Mesothelial cell of epicardium (in vitro differentiated cells): ENCODE data around the gene PLEKHH3. TPM values are rescaled to one million over a fixed set of nuclear protein-coding genes. Genes with fewer than 3 reads are reported as not detected.
"Not testable (repeated sequence)": the region's sequence is repeated elsewhere in the genome, so short reads cannot be mapped to it uniquely, and the experiment has no call there.

Experiments
- DNase-seq, 2 experiments: peaks; one replicate each; pipeline ENCODE4 v3.0.0; 2021; ENCODE audit warnings: low spot score in 2 of 2; ENCODE audit not compliant: unreplicated experiment in 2 of 2
- H3K27ac Mint-ChIP-seq: 2 replicates; pipeline ENCODE4 v1.8.0; 2021; ENCODE audit warnings: mixed read lengths
- H3K27me3 Mint-ChIP-seq: 2 replicates; pipeline ENCODE4 v1.8.0; 2021; ENCODE audit warnings: low read depth, mixed read lengths
- H3K36me3 Mint-ChIP-seq: 2 replicates; pipeline ENCODE4 v1.8.0; 2021; ENCODE audit warnings: mixed read lengths
- H3K4me1 Mint-ChIP-seq: 2 replicates; pipeline ENCODE4 v1.8.0; 2021; ENCODE audit warnings: mixed read lengths
- H3K4me3 Mint-ChIP-seq: 2 replicates; pipeline ENCODE4 v1.8.0; 2021; ENCODE audit warnings: mild to moderate bottlenecking, moderate library complexity, mixed read lengths
- H3K9me3 Mint-ChIP-seq: 2 replicates; pipeline ENCODE4 v1.8.0; 2021; ENCODE audit warnings: mixed read lengths
- total RNA-seq: library from RNA; stranded (reverse); gene quantifications from 3 replicates; pipeline ENCODE4 v1.2.1, GENCODE V29; 2021
- TF ChIP-seq, protein P1 (sequence below): fragments of 200-600 bp; sonication (generic); IDR thresholded peaks from one replicate; pipeline ENCODE4 v1.5.0; 2021; ENCODE audit warnings: antibody characterized with exemption; ENCODE audit not compliant: unreplicated experiment

Gene PLEKHH3
- total RNA-seq, 1 donor from 2014 or later, result 35.9 TPM

- H3K36me3 Mint-ChIP-seq, result no peaks in the 10 kb centered on the region
- TF ChIP-seq, protein P1, sequence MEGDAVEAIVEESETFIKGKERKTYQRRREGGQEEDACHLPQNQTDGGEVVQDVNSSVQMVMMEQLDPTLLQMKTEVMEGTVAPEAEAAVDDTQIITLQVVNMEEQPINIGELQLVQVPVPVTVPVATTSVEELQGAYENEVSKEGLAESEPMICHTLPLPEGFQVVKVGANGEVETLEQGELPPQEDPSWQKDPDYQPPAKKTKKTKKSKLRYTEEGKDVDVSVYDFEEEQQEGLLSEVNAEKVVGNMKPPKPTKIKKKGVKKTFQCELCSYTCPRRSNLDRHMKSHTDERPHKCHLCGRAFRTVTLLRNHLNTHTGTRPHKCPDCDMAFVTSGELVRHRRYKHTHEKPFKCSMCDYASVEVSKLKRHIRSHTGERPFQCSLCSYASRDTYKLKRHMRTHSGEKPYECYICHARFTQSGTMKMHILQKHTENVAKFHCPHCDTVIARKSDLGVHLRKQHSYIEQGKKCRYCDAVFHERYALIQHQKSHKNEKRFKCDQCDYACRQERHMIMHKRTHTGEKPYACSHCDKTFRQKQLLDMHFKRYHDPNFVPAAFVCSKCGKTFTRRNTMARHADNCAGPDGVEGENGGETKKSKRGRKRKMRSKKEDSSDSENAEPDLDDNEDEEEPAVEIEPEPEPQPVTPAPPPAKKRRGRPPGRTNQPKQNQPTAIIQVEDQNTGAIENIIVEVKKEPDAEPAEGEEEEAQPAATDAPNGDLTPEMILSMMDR, result no peak
- no peak for DNase-seq
- no peaks in the 10 kb centered on the region for H3K27me3 Mint-ChIP-seq
- H3K4me1 Mint-ChIP-seq, result peaks cover 7% of the 10 kb centered on the region
- H3K4me3 Mint-ChIP-seq, result no peak overlapping the region
- no peaks in the 10 kb centered on the region for H3K9me3 Mint-ChIP-seq
- no peak overlapping the region for H3K27ac Mint-ChIP-seq
These were observed 47.3 kb downstream of the PLEKHH3 start for GRCh38 chr17:42629411-42630009.

GRCh38 chr17:42627032-42627764, 49.6 kb downstream of the PLEKHH3 start:
- not testable (repeated sequence) for DNase-seq, H3K4me1 Mint-ChIP-seq, H3K9me3 Mint-ChIP-seq, H3K36me3 Mint-ChIP-seq, H3K4me3 Mint-ChIP-seq, H3K27ac Mint-ChIP-seq, H3K27me3 Mint-ChIP-seq

DNA sequence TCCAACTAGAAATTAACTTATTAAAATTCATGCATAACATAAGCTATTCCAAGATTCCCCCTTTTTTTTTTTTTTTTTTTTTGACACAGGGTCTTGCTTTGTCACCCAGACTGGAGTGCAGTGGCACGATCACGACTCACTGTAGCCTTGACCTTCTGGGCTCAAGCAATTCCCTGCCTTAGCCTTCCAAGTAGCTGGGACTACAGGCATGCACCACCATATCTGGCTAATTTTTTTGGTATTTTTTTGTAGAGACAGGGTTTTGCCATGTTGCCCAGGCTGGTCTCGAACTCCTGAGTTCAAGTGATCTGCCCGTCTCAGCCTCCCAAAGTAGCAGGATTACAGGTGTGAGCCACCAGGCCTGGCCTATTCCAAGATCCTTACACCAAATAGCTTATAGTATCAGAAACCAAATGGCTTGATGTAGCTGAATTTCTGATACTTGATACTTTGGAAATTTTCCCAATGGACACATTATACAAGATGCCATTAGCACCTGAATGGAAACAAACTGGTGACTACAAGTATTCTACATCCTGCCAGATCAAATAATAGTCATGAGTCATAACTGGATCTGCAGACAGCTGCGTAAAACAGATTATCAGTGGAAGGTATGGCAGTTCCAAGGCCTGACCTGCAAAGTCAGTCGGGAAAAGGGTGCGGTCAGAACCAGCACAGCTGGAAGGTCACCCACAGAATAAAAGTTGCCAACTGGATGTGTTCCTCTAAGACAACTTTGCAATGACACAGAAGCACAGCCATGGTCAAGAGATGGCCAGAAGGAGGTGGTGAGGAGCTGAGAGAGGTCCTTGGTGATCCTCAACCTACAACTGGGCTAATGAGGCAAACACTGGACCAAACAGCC, 52.8 kb downstream of the PLEKHH3 start:
- H3K4me1 Mint-ChIP-seq, result no peaks in the 10 kb centered on the region
- H3K27me3 Mint-ChIP-seq, result no peaks in the 10 kb centered on the region
- no peak overlapping the region for H3K4me3 Mint-ChIP-seq
- H3K9me3 Mint-ChIP-seq, result no peaks in the 10 kb centered on the region
- H3K36me3 Mint-ChIP-seq, result no peaks in the 10 kb centered on the region
- TF ChIP-seq, protein P1, result no peak
- no peak overlapping the region for H3K27ac Mint-ChIP-seq
- DNase-seq, result no peak

DNA sequence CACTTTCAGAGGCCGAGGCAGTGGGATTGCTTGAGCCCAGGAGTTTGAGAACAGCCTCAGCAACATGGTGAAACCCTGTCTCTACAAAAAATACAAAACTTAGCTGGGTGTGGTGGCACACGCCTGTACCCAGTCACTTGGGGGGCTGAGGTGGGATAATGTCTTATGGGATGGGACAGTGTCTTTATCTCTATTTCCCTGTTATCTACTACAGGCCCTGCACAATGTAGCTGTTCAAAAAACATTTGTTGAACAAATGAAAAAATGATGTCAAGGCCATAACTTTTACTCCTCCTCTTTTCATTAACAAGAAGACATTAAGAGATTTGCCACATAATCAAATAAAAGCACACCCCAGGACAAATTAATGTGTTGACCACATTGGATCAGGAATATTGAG, 53.5 kb downstream of the PLEKHH3 start:
- no peak overlapping the region for H3K27ac Mint-ChIP-seq
- H3K4me1 Mint-ChIP-seq, result peaks cover 3% of the 10 kb centered on the region
- no peaks in the 10 kb centered on the region for H3K27me3 Mint-ChIP-seq
- no peaks in the 10 kb centered on the region for H3K36me3 Mint-ChIP-seq
- TF ChIP-seq, protein P1, result no peak
- DNase-seq, result no peak
- no peaks in the 10 kb centered on the region for H3K9me3 Mint-ChIP-seq
- H3K4me3 Mint-ChIP-seq, result no peak overlapping the region

DNA sequence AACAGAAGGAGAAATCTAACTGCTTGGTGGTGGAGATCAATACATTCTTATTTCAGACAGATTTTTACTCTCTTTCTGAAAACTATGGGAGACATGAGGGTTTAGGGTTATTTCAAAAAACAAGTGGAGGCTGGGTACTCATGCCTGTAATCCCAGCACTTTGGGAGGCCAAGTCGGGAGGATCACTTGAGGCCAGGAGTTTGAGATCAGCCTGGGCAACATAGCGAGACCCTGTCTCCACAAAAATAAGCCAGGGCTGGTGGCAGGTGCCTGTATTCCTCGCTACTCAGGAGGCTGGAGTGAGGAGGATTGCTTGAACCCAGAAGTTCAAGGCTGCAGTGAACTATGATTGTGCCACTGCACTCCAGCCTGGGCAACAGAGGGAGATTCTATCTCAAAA, 54.8 kb downstream of the PLEKHH3 start:
- H3K36me3 Mint-ChIP-seq, H3K27ac Mint-ChIP-seq, H3K4me3 Mint-ChIP-seq, H3K4me1 Mint-ChIP-seq, DNase-seq, H3K9me3 Mint-ChIP-seq, H3K27me3 Mint-ChIP-seq: not testable (repeated sequence)

- H3K27me3 Mint-ChIP-seq, result no peaks in the 10 kb centered on the region
- H3K27ac Mint-ChIP-seq, result no peak overlapping the region
- H3K4me3 Mint-ChIP-seq, result no peak overlapping the region
- no peak for DNase-seq
- no peaks in the 10 kb centered on the region for H3K9me3 Mint-ChIP-seq
- H3K4me1 Mint-ChIP-seq, result peaks cover 3% of the 10 kb centered on the region
- peaks cover 21% of the 10 kb centered on the region for H3K36me3 Mint-ChIP-seq
- TF ChIP-seq, protein P1, result no peak
These were observed 58.2 kb downstream of the PLEKHH3 start for GRCh38 chr17:42618442-42619150.
